Spleen (tissue), 11 donors: ENCODE measurements around the gene HBA2. TPM values are rescaled to one million over a fixed set of nuclear protein-coding genes. Genes with fewer than 3 reads are reported as not detected.

Experiments used
- DNase-seq: peaks from one replicate; pipeline ENCODE4 v3.0.0-alpha.2; 2020
- H3K27ac ChIP-seq, 8 donors: fragments of 200-600 bp; sonication (generic) in 7 of 8; 1 replicate in 4 of 8; 2 replicates in 4 of 8; pipeline versions ENCODE4 v1.5.0 to v1.8.0; 2016 to 2021; ENCODE audit warnings: inconsistent platforms in 4 of 8, mild to moderate bottlenecking in 4 of 8, moderate library complexity in 1 of 8
- H3K27me3 ChIP-seq, 7 donors: fragments of 200-600 bp; sonication (generic) in 6 of 7; replicated peaks in 1 of 7; 1 replicate in 4 of 7; 2 replicates in 3 of 7; pipeline versions ENCODE4 v1.5.0 to v1.8.0; 2016 to 2021; ENCODE audit warnings: inconsistent platforms in 3 of 7, mild to moderate bottlenecking in 1 of 7
- H3K36me3 ChIP-seq, 6 donors: fragments of 200-600 bp; sonication (generic) in 5 of 6; 1 replicate in 4 of 6; 2 replicates in 2 of 6; pipeline versions ENCODE4 v1.5.0 to v1.8.0; 2016 to 2021; ENCODE audit warnings: inconsistent platforms in 2 of 6
- H3K4me1 ChIP-seq, 6 donors: fragments of 200-600 bp; sonication (generic) in 5 of 6; 1 replicate in 3 of 6; 2 replicates in 3 of 6; pipeline versions ENCODE4 v1.5.0 to v1.8.0; 2016 to 2021; ENCODE audit warnings: inconsistent platforms in 3 of 6
- H3K4me3 ChIP-seq, 8 donors: fragments of 200-600 bp; sonication (generic) in 7 of 8; 1 replicate in 4 of 8; 2 replicates in 4 of 8; pipeline versions ENCODE4 v1.5.0 to v1.8.0; 2016 to 2021; ENCODE audit warnings: inconsistent platforms in 4 of 8, mild to moderate bottlenecking in 4 of 8, moderate library complexity in 2 of 8
- H3K9me3 ChIP-seq, 8 donors: fragments of 200-600 bp; sonication (generic) in 7 of 8; 1 replicate in 4 of 8; 2 replicates in 4 of 8; pipeline versions ENCODE4 v1.5.0 to v1.8.0; 2016 to 2021; ENCODE audit warnings: inconsistent platforms in 4 of 8
- POLR2A ChIP-seq, 3 donors: fragments of 450-650 bp; IDR thresholded peaks; one replicate each; pipeline ENCODE4 v1.5.1; 2017; ENCODE audit warnings: antibody characterized with exemption in 3 of 3, mild to moderate bottlenecking in 1 of 3
- POLR2AphosphoS5 ChIP-seq, 3 donors: sonication (generic); formaldehyde crosslinking; IDR thresholded peaks; one replicate each; pipeline ENCODE4 v1.5.1; 2017; ENCODE audit warnings: antibody characterized with exemption in 3 of 3
- WGBS, 5 donors: extraction: QIAGEN DNeasy Blood & Tissue Kit in 3 of 5; methylation state at CpG; one replicate each; pipeline versions ENCODE4 v1.1.5 to v1.1.7; 2013 to 2018; 5-methylcytosine and 5-hydroxymethylcytosine counted together
- intact Hi-C: fragments of 100-400 bp; cut with DNase I; formaldehyde crosslinking; loops from one replicate; pipeline ENCODE4 v1.15.0; 2023; ENCODE audit warnings: low total_unique reads
- polyA plus RNA-seq, 3 donors: library from polyadenylated mRNA; stranded (reverse); fragments of 200-250 nt; gene quantifications; one replicate each; pipeline ENCODE4 v1.2.1, GENCODE V29; 2013
- total RNA-seq, 7 donors: library from RNA; depleted of rRNA in 3 of 7; stranded (reverse); fragments of >200 nt in 3 of 7; fragmentation: NEBNext Ultra II Directional in 4 of 7; extraction: Animal tissue kit (Norgen Biotek cat#: 25700) in 4 of 7; gene quantifications; one replicate each; pipeline versions ENCODE4 v1.1.0 to v1.2.1, GENCODE V29; 2016 to 2021
- TF ChIP-seq, protein P1 (sequence below), 11 experiments: fragments of 200-600 bp in 7 of 11; fragments of 450-650 bp in 4 of 11; sonication (generic) in 4 of 11; IDR thresholded peaks in 8 of 11; conservative IDR thresholded peaks in 3 of 11; 1 replicate in 7 of 11; 2 replicates in 4 of 11; pipeline versions ENCODE4 v1.4.0 to v1.8.0; 2016 to 2021; ENCODE audit warnings: antibody characterized with exemption in 11 of 11, inconsistent platforms in 4 of 11, mild to moderate bottlenecking in 1 of 11
- donor health status: healthy with polysubstance abuse.
- donor health status: DM: no; HTN: no; CAD: no; lungs with moderate emphysema.
- donor health status: DM: no; HTN: no; CAD: no.
- donor health status: Bipolar disorder and iron deficiency.
- donor health status: healthy.
- donor health status: DM: no; HTN: no; CAD: no.
- donor health status: DM: yes; HTN: yes; CAD: no.

The HBA2 gene
- total and polyA plus RNA-seq, 10 donors: 256 to 16,395 (median 3,722) TPM

DNA sequence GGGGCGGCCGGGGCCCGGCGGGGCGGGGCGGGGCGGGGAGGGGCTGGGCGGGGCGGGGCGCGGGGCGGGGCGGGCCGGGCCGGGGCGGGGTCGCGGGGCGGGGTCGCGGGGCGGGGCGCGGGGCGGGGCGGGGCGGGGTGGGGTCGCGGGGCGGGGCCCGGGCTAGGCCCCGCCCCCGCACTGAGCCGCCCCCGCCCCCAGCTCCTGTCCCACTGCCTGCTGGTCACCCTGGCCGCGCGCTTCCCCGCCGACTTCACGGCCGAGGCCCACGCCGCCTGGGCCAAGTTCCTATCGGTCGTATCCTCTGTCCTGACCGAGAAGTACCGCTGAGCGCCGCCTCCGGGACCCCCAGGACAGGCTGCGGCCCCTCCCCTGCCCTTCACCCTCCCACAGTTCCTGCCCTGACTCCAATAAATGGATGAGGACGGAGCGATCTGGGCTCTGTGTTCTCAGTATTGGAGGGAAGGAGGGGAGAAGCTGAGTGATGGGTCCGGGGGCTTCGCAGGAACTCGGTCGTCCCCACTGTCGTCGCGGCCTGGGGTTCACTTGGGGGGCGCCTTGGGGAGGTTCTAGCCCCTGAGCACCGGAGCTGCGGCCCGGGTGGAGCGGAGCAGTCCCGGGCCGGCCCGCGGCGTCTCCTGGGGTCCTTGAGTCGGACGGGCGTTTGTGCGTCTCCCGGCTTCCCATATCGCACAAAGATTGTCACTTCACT lies 7.7 kb upstream of the HBA2 start:
- peak overlapping the region in 3 of 8 donors; percentile 27 to 61 (median 33) for H3K4me3 ChIP-seq
- TF ChIP-seq POLR2AphosphoS5 (IDR thresholded peaks at IDR 0.05): no peak
- TF ChIP-seq POLR2A (IDR thresholded peaks at IDR 0.05): no peak
- TF ChIP-seq, protein P1, sequence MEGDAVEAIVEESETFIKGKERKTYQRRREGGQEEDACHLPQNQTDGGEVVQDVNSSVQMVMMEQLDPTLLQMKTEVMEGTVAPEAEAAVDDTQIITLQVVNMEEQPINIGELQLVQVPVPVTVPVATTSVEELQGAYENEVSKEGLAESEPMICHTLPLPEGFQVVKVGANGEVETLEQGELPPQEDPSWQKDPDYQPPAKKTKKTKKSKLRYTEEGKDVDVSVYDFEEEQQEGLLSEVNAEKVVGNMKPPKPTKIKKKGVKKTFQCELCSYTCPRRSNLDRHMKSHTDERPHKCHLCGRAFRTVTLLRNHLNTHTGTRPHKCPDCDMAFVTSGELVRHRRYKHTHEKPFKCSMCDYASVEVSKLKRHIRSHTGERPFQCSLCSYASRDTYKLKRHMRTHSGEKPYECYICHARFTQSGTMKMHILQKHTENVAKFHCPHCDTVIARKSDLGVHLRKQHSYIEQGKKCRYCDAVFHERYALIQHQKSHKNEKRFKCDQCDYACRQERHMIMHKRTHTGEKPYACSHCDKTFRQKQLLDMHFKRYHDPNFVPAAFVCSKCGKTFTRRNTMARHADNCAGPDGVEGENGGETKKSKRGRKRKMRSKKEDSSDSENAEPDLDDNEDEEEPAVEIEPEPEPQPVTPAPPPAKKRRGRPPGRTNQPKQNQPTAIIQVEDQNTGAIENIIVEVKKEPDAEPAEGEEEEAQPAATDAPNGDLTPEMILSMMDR (IDR thresholded peaks at IDR 0.05 in 8 of 11, conservative IDR thresholded peaks at IDR 0.05 in 3 of 11): no peak
- no peaks in the 10 kb centered on the region for H3K36me3 ChIP-seq
- H3K4me1 ChIP-seq: peaks cover 13 to 24% (median 20%) of the 10 kb centered on the region in 6 donors
- WGBS, 5 donors: 2 to 5% (median 3%) methylated on average over 9 to 55 of the region's 77 CpGs
- H3K27me3 ChIP-seq: peaks cover 0 to 75% (median 50%) of the 10 kb centered on the region in 7 donors
- H3K9me3 ChIP-seq: no peaks in the 10 kb centered on the region
- intact Hi-C loops: no loop called here
- H3K27ac ChIP-seq: no peak overlapping the region
- no peak for DNase-seq

- H3K9me3 ChIP-seq: no peaks in the 10 kb centered on the region
- intact Hi-C loops: no loop called here
- H3K4me3 ChIP-seq: peak within 1 kb of the TSS in 6 of 8 donors; percentile 2 to 61 (median 23)
- WGBS, 5 donors: 3 to 11% (median 4%) methylated on average over 39 to 75 of the region's 75 CpGs
- TF ChIP-seq, protein P1 (IDR thresholded peaks at IDR 0.05 in 8 of 11, conservative IDR thresholded peaks at IDR 0.05 in 3 of 11): peak in 1 of 11 experiments; percentile 4
- TF ChIP-seq POLR2A (IDR thresholded peaks at IDR 0.05): no peak
- TF ChIP-seq POLR2AphosphoS5 (IDR thresholded peaks at IDR 0.05): no peak
- peaks cover 13 to 24% (median 20%) of the 10 kb centered on the region in 6 donors for H3K4me1 ChIP-seq
- no peak within 1 kb of the TSS for H3K27ac ChIP-seq
- no peaks in the 10 kb centered on the region for H3K36me3 ChIP-seq
- DNase-seq: no peak
- peaks cover 0 to 79% (median 56%) of the 10 kb centered on the region in 7 donors for H3K27me3 ChIP-seq
Measured at GRCh38 chr16:165539-166374, 6.9 kb upstream of the HBA2 start, which contains the start of gene HBM. Gene HBM (plus strand): TSS chr16:165978. CDS start chr16:165998, 20 bp downstream.

DNA sequence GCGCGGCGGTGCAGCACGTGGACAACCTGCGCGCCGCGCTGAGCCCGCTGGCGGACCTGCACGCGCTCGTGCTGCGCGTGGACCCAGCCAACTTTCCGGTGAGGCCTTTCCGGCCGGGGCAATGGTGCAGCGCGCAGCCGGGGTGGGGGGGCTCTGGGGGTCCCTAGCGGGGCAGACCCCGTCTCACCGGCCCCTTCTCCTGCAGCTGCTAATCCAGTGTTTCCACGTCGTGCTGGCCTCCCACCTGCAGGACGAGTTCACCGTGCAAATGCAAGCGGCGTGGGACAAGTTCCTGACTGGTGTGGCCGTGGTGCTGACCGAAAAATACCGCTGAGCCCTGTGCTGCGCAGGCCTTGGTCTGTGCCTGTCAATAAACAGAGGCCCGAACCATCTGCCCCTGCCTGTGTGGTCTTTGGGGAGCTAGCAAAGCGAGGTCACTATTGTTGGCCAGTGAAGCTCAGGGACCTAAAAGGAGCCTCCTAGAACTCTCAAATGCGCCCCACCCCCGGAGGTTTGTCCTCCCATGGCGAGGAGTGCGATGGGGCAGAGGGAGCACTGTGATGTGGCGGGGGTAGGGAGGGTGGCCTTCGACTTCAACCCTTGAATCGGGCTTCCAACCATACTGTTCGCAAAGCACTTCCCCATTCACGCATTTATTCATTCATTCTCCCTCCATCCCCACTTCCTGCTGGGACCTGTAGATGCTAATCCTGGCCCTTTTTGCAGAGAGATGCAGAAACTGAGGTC lies 6.1 kb upstream of the HBA2 start:
- WGBS, 5 donors: 3 to 6% (median 4%) methylated on average over 14 to 45 of the region's 45 CpGs
- peaks cover 13 to 24% (median 20%) of the 10 kb centered on the region in 6 donors for H3K4me1 ChIP-seq
- DNase-seq: no peak
- peak overlapping the region in 6 of 8 donors; percentile 2 to 61 (median 23) for H3K4me3 ChIP-seq
- intact Hi-C loops: no loop called here
- H3K27ac ChIP-seq: no peak overlapping the region
- no peaks in the 10 kb centered on the region for H3K36me3 ChIP-seq
- H3K27me3 ChIP-seq: peaks cover 0 to 79% (median 64%) of the 10 kb centered on the region in 7 donors
- no peaks in the 10 kb centered on the region for H3K9me3 ChIP-seq
- TF ChIP-seq, protein P1 (IDR thresholded peaks at IDR 0.05 in 8 of 11, conservative IDR thresholded peaks at IDR 0.05 in 3 of 11): peak in 1 of 11 experiments; percentile 1
- TF ChIP-seq POLR2AphosphoS5 (IDR thresholded peaks at IDR 0.05): no peak
